Right lung (tissue), 5 donors: ENCODE measurements around the gene WDR70. TPM values are rescaled to one million over a fixed set of nuclear protein-coding genes. Genes with fewer than 3 reads are reported as not detected.
"Not testable (repeated sequence)": the region's sequence is repeated elsewhere in the genome, so short reads cannot be mapped to it uniquely, and the experiment has no call there.

Source experiments
- DNase-seq, 2 donors: peaks; one replicate each; pipeline ENCODE4 v3.0.0-alpha.2; 2013
- polyA plus RNA-seq, 5 donors: library from polyadenylated mRNA; unstranded; fragments of 120-200 nt; gene quantifications; one replicate each; pipeline versions ENCODE4 v1.2.1 to v1.2.3, GENCODE V29; 2013; ENCODE audit warnings: inconsistent platforms in 1 of 5, low replicate concordance in 1 of 5; ENCODE audit not compliant: insufficient read length in 5 of 5, insufficient read depth in 1 of 5

WDR70 gene
- polyA plus RNA-seq, 5 donors: 44.6 to 64.4 (median 52.2) TPM

DNA sequence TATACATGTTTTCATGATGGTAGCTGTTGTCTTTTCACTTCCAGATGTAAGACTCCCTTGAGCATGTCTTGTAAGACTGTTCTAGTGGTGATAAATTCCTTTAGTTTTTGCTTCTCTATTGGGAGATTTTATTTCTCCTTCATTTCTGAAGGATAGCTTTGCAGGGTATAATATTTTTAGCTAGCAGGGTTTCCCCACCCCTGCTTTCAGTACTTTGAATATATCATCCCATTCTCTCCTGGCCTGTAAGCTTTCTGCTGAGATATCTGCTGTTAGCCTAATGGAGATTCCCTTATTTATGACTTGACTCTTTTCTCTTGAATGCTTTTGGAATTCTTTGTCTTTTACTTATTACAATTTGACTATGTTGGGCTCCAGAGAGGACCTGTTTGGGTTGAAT, 249.8 kb downstream of the WDR70 start:
- no peak for DNase-seq

DNA sequence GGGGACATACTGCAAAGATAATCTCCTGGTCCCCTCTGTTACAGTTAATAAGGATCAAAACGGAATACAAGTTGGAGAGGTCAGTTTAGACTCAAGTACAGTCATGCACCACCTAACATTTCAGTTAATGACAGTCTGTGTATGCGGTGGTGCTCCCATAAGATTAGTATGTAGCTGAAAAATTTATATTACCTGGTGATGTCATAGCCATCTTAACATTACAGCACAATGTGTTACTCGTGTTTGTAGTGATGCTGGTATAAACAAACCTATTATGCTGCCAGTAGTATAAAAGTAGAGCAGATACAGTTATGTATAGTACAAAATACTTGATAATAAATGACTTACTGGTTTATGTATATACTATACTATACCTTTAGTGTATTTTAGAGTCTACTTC, 252.8 kb downstream of the WDR70 start:
- no peak for DNase-seq

DNA sequence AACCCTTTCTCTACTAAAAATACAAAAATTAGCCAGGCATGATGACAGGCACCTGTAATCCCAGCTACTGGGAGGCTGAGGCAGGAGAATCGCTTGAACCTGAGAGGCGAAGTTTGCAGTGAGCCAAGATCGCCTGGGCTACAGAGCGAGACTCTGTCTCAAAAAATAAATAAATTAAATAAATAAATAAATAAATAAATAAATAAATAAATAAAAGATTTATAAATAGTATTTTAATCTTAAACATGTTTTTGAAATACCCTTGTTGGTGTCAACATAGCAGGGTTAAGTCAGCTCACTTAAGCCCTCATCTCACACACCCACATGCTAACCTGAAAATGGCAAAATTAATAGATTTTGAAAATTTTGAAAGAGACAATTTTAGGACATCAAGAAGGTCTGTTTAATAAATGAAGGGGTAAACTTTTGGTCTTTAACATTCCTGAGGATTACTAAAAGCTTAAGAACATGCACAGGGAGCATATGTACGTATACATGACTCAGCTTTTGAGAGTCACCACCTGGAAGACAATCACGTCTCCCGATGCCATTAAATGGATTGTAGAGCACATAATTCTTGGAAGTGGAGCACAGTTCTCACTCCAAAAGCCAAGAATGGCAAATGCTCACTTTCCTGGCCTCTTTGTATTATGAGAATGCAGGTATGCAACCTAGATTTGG, 258.2 kb downstream of the WDR70 start:
- no peak for DNase-seq

DNA sequence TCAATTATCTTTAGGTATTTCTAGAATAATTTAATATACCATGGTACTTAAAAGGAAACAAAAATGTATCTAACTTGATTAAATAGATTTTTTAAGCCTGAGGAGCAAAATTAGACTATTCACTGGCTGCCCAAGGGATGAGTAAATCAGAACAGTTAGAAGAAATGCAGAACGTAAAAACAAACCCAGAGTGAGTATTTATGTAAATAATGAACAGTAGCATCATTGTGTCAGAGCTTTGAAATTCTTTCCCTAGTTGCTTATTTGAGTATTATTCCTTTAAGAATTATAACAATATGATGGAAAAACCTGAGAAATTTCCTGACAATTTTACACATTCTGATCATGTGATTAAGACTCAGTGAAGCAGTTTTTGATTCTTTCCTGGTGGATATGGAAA, 259.8 kb downstream of the WDR70 start:
- DNase-seq: no peak

DNA sequence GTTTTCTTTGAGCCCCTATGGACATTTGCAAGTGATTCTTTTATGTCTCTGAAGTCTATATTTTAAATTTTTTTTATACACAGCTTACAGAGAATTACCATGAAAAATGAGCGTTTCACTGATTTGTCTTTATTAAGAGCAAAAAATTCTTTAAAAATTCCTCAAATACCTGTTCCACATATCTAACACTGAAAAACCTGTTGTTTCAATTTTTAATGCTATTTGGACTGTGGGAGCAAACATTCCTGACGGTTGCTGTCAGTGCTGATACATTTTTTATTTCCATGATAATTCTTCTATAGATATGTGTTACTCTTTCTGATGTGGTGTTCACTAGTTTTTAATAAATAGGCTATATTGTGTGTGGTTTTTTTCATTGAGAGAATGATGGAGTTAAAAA, 261.0 kb downstream of the WDR70 start:
- no peak for DNase-seq

DNA sequence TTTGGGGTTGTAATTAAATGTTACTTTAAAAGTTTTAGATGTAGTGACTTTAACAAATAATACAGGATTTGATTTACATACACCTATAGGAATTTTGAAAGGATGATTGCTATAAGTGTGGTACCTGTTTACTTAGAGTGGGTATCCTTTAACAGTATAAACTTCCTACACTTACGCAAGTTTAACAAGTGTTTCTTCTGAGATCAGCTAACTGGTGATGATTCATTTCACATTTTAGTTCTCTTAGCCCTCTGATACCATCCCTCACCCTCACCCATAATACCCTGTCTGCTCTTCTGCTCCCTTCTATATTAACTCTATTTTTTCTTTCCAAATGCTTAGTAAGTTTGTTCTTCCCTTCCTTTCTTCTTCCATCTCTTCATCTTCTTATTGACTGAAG, 262.8 kb downstream of the WDR70 start:
- DNase-seq: no peak

DNA sequence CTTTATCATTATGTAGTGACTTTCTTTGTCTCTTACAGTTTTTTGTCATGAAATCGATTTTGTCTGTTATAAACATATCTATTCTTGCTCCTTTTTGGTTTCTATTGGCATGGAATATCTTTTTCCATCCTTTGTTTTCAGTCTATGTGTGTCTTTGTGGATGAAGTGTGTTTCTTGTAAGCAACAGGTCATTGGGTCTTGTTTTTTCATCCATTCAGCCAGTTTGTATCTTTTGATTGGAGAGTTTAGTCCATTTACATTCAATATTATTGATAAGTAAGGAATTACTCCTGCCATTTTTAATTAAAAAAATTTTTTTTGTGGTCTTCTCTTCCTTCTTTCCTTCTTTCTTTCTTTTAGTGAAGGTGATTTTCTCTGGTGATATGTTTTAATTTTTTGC, 266.6 kb downstream of the WDR70 start:
- DNase-seq: no peak

DNA sequence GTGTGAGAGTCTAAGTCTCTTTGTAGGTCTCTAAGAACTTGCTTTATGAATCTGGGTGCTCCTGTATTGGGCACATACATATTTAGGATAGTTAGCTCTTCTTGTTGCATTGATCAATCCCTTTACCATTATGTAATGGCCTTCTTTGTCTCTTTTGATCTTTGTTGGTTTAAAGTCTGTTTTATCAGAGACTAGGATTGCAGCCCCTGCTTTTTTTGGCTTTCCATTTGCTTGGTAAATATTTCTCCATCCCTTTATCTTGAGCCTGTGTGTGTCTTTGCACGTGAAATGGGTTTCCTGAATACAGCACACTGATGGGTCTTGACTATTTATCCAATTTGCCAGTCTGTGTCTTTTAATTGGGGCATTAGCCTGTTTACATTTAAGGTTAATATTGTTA, 275.4 kb downstream of the WDR70 start:
- not testable (repeated sequence) for DNase-seq

DNA sequence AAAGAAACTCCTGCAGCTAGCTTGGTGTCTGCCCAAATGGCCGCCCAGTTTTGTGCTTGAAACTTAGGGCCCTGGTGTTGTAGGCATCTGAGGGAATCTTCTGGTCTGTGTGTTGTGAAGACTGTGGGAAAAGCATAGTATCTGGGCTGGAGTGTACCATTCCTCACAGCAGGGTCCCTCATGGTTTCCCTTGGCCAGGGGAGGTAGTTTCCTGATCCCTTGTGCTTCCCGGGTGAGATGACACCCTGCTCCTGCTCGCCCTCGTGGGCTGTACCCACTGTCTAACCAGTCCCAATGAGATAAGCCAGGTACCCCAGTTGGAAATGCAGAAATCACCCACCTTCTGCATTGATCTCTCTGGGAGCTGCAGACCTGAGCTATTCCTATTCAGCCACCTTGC, 277.9 kb downstream of the WDR70 start:
- DNase-seq: no peak

DNA sequence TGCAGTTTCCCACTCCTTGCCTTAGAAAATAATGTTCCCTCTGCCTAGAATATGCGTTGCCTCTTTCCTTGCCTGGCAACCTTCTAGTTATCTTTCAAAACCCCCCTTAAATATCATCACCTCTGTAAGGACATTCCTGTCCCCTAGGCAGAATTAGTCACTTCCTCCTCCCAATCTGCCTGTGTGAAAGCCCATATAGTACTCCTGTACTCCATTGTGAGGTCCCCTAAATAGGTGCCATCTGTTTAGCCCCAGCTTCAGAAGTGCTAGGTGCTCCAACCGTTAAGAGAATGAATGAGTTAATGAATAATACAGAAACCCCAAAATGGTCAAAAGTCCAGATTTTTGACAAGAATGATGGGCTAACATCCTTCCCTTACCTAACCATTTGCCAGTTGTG, 279.3 kb downstream of the WDR70 start:
- DNase-seq: no peak

DNA sequence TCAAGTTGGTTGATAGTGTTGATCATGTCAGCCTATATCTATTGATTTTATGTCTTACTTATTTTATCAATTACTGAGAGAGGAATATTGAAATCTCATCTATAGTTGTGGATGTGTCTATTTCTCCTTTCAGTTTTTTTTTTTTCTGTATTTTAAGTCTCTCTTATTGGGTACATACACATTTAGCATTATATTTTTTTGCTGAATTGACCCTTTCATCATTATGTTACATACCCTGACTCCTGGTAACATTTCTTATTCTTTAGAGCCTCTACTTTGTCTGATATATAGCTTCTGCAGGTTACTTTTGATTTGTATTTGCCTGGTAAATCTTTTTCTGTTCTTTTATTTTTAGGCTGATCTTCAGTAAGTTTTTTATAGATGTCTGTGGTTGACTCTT, 281.2 kb downstream of the WDR70 start:
- DNase-seq: no peak

DNA sequence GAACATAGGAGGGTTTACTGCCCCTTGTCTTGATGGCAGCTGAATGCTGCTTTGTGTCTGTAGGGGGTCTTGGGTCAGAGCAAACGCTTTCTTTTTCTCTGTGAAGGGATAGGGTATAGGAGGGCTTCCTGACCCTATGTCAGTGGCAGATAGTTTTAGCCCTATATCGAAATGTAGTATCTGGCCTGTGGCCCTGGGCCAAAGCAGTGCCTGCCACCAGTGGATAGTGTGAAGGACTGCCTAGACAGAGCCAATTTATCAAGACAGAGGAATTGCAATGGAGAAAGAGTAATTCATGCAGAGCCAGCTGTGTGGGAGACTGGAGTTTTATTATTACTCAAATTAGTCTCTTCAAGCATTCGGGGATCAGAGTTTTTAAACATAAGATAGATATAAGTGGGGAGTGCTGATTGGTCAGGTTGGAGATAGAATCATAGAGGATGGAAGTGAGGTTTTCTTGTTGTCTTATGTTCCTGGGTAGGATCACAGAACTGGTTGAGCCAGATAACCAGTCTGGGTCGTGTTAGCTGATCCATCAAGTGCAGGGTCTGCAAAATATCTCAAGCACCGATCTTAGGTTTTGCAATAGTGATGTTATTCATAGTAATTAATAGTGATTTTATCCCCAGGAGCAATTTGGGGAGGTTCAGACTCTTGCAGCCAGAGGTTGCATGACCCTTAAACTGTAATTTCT, 282.3 kb downstream of the WDR70 start:
- DNase-seq: no peak

DNA sequence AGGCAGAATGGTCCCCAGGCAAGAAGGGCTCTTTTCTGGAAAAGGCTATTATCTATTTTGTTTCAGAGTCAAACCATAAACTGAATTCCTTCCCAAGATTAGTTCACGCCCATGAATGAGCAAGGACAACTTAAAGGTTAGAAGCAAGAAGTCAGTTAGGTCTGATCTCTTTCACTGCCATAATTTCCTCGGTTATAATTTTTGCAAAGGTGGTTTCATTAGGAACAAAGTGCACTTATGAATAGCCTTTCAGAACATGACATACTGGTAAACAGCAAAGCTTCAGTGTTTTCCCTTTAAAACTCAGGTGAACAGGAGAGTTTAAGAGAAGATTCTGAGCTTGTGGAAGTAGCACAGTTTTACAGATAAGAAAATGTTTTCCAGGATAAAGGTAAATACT, 282.8 kb downstream of the WDR70 start:
- no peak for DNase-seq

DNA sequence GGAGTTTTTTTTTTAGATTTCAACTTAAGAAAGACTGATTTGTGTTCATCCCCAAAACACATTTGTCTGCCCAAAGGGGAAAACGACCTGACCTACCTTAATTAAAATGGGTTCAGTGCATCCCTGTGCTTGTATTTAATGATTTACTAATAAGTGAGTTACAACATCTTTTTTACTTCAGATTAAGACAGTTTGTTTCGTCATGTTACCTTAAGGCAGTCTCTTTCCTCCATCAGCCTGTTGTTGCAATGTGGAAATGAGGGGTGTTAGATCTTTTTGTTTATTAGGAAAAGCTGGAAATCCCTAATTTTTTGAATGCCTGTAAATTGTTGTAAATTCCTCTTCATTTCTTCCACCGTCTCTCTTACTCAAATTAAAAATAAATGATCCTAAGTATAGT, 283.2 kb downstream of the WDR70 start:
- DNase-seq: no peak

DNA sequence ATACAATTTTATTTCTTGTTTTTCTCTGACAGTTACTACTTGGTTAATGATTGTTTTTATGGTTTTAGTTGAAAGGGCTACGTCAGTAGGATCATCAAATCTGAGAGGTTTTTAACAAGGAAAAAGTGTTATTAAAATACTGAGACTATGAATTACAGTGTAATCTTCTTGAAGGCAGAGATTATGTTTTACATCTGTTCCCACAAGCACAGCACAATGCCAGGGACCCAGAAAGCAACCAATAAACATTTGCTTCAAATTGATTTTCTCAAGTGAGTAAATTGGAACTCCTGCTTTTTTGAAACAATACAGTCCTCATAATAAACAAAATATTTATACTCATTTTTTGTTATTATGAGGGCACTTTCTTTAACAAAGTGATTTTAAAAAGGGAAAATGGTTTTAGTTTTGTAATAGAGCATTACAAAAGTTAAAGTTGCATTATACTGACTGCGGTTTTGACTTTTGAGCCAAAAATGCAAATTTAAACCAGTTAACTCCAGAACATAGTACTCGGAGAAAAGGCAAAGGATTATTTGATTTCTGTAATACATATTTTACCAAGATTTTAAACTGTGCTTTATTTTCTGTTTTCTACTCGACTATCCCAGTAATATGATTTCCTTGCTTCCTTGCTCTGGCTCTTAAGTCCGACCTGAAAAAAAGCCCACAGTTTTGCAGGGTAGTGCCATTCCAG, 283.8 kb downstream of the WDR70 start:
- DNase-seq: peak in 1 of 2 donors; percentile 23

DNA sequence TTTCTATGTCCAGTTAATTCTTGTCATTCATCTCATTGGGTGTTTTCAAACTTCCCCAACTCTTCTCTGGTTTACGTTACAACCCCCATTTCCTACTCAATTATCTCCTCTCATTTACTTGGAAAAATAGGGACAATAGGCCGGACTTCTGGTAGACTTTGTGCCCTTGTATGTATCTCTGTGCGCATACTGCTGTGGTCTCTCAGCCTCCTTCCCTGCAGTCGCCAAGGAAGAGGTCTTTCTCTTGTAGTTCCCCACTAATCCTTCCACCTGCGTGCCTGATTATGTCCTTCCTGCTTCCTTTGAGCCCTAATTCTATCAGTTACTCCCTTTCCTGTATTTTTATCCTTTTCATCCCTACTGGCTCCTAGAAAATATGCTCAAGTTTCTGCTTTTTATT, 284.4 kb downstream of the WDR70 start:
- DNase-seq: no peak

DNA sequence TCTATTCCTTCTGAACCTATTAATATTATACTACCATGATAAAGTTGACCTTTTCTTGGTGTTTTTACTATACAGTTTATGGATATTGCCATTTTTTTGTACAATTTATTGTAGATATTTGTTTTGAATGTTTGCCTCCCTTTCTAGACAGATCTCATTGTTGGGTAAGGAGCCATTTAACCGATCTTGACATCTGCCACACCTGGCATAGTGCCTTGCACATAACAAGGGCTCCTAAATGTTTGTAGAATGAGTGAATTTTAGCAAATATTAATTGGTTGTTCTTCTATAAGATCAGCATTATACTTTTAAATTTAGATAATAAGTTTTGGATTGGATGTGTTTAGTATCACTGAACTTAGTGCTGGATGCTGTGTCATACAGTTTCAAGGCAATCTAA, 285.4 kb downstream of the WDR70 start:
- no peak for DNase-seq

DNA sequence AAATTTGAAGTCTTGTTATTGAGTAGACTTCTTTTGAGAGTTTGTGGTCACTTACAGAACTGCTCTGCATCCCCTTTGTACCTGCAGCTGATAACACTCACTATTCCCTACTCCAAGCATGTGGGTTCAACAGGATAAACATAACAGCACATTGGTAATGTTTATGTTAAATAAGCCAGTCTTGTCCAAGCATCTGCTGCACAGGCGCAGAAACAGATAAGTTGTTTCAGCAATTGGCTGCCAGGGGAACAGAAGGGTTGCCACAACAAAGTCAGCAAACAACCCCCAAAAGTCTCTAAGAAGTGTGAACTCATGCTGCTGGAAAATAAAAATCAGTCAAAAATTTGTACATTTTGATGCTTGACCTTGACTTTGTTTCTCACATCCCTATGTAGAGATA, 286.2 kb downstream of the WDR70 start:
- peak; percentile 21 to 43 for DNase-seq

DNA sequence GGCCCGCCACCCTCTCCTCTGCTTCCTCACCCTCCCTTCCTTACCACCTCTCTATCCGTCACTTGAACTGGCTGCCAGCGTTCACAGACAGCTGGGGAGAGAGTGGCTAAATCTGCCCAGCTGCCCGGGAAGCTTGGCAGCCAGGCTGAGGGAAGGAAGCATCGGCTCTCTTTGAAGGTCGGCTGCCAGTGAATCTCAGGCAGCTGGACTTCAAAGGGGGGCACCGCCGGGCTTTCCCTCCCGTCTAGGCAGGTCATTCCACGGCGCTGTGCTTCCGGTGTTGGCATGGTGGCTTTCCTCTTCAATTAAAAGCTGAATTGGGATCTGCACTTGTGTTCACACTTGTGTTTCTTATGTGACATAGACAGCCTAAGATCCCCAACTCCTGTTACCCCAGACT, 286.8 kb downstream of the WDR70 start:
- peak; percentile 59 to 63 for DNase-seq

DNA sequence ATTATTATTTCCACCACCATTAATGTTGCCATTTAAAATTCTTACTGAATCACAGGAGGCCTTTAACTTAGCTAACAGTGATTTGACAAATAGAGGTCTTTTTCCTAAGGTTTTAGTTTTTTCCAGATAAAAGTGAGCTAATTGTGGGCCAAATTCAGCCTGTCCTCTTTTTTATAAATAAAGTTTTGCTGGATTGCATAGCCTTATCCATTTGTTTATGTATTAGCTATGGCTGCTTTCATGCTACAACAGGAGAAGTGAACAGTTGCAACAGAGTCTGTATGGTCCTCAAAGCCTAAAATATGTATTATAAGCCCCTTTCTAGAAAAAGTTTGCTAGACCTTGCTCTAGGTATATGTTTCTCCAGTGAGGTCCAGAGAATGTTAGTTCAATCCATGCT, 288.3 kb downstream of the WDR70 start:
- no peak for DNase-seq

DNA sequence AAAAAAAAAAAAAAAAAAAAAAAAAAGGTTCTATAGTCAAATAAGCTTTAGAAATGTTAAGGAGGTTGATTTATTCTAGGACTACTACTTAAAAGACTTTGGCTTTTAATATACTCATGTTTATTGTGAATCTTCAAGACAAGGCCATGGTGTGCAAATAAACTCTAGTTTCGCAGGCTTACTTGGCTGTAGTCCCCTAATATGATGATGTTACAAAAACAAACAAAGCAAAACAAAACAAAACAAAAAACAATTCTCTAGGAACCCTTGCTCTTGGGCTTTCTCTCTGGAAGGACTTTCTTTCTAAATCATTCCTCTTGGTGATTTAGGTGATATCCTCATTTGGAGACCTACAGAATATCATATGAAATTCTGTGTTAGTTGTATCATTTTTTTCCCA, 288.7 kb downstream of the WDR70 start:
- DNase-seq: no peak

DNA sequence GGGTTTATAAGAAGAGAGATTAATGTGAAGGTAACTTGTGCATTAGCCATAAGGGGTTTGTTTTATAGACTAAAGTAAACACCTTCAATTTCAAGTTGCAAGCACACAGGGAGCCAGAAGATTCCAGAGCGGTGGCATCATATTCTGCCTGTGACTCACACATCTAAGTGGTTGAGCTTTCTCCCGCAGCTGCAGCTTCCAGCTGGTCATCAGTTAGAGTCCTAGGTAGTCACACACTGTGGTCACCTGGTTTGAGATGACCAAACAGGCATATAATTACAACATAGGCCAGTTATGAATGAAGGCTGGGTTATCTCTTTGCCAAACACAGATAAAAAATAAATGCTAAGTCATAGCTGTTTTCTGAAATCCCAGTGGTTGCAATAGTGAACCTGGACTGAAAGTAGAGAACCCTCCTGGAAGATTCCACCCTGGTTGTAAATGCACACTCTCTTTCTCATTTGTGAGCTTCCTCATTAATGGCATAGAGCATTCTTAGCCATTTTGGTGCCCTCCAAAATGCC, 289.5 kb downstream of the WDR70 start:
- DNase-seq: peak in 1 of 2 donors; percentile 31

DNA sequence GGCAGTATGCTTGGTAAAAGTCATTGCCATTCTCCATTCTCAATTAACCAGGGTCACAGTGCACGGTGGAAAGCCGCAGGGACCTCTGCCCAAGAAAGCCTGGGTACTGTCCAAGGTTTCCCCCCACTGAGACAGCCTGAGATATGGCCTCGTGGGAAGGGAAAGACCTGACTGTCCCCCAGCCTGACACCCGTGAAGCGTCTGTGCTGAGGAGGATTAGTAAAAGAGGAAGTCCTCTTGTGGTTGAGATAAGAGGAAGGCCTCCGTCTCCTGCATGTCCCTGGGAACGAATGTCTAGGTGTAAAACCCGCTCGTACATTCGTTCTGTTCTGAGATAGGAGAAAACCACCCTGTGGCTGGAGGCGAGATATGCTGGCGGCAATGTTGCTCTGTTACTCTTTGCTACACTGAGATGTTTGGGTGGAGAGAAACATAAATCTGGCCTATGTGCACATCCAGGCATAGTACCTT, 293.0 kb downstream of the WDR70 start:
- DNase-seq: not testable (repeated sequence)
